ENCODE results near the gene CENPB.

- TF ChIP-seq CTCF (IDR thresholded peaks at IDR 0.05) (no peak), POLR2A (IDR thresholded peaks at IDR 0.05) (no peak), POLR2AphosphoS5 (IDR thresholded peaks at IDR 0.05) (no peak), EP300 (IDR thresholded peaks at IDR 0.05) (no peak)
Measured at GRCh38 chr20:3836132-3836531, 49.6 kb upstream of the CENPB start.
